Right atrium auricular region (tissue), 2 donors: ENCODE data around the gene COX6A1. TPM values are rescaled to one million over a fixed set of nuclear protein-coding genes. Genes with fewer than 3 reads are reported as not detected.

Experiments used
- DNase-seq: peaks from one replicate; pipeline ENCODE4 v3.0.0-alpha.2; 2019; ENCODE audit warnings: low spot score
- H3K27ac ChIP-seq, 2 donors: fragments of 200-600 bp; sonication (generic); 1 replicate in 1 of 2; 2 replicates in 1 of 2; pipeline ENCODE4 v1.5.1; 2016 to 2019
- H3K27me3 ChIP-seq, 2 donors: fragments of 200-600 bp; sonication (generic); one replicate each; pipeline versions ENCODE4 v1.5.1 to v1.6.0; 2017 to 2019
- H3K36me3 ChIP-seq: fragments of 200-600 bp; sonication (generic); one replicate; pipeline ENCODE4 v1.5.1; 2016
- H3K4me1 ChIP-seq, 2 donors: fragments of 200-600 bp; sonication (generic); one replicate each; pipeline versions ENCODE4 v1.5.1 to v1.6.0; 2017 to 2019
- H3K4me3 ChIP-seq, 2 donors: fragments of 200-600 bp; sonication (generic); 1 replicate in 1 of 2; 2 replicates in 1 of 2; pipeline ENCODE4 v1.5.1; 2017 to 2019; ENCODE audit warnings: mild to moderate bottlenecking in 1 of 2, moderate library complexity in 1 of 2
- H3K9me3 ChIP-seq, 2 donors: fragments of 200-600 bp; sonication (generic); one replicate each; pipeline ENCODE4 v1.5.1; 2019
- CTCF ChIP-seq, 2 donors: fragments of 200-600 bp; sonication (generic); IDR thresholded peaks; one replicate each; pipeline ENCODE4 v1.5.1; 2019; ENCODE audit warnings: antibody characterized with exemption in 2 of 2
- total RNA-seq, 2 donors: library from RNA; depleted of rRNA; stranded (reverse); fragments of >200 nt; gene quantifications; one replicate each; pipeline ENCODE4 v1.1.0, GENCODE V29; 2016

COX6A1 gene
- total RNA-seq, 2 donors from 2014 or later, result 190 to 291 TPM

- Histone ChIP-seq H3K36me3 (no peaks in the 10 kb centered on the region), H3K4me1 (no peaks in the 10 kb centered on the region), H3K4me3 (no peak overlapping the region), H3K27me3 (no peaks in the 10 kb centered on the region), H3K27ac (no peak overlapping the region), H3K9me3 (no peaks in the 10 kb centered on the region)
- no peak for DNase-seq
- no peak for TF ChIP-seq CTCF (IDR thresholded peaks at IDR 0.05)
Measured at GRCh38 chr12:120399531-120399930, 38.4 kb upstream of the COX6A1 start.

GRCh38 chr12:120402217-120402616 is 35.7 kb upstream of the COX6A1 start:
- Histone ChIP-seq H3K9me3 (no peaks in the 10 kb centered on the region), H3K4me3 (no peak overlapping the region), H3K4me1 (no peaks in the 10 kb centered on the region), H3K27me3 (no peaks in the 10 kb centered on the region), H3K36me3 (no peaks in the 10 kb centered on the region), H3K27ac (no peak overlapping the region)
- DNase-seq, result no peak
- no peak for TF ChIP-seq CTCF (IDR thresholded peaks at IDR 0.05)

GRCh38 chr12:120403869-120404268 is 34.0 kb upstream of the COX6A1 start:
- H3K9me3 ChIP-seq, result no peaks in the 10 kb centered on the region
- DNase-seq, result no peak
- no peaks in the 10 kb centered on the region for H3K4me1 ChIP-seq
- TF ChIP-seq CTCF (IDR thresholded peaks at IDR 0.05), result no peak
- no peak overlapping the region for H3K27ac ChIP-seq
- no peaks in the 10 kb centered on the region for H3K27me3 ChIP-seq
- no peaks in the 10 kb centered on the region for H3K36me3 ChIP-seq
- H3K4me3 ChIP-seq, result no peak overlapping the region

GRCh38 chr12:120404271-120404670 is 33.6 kb upstream of the COX6A1 start:
- DNase-seq, result no peak
- no peak for TF ChIP-seq CTCF (IDR thresholded peaks at IDR 0.05)
- H3K36me3 ChIP-seq, result no peaks in the 10 kb centered on the region
- H3K4me1 ChIP-seq, result no peaks in the 10 kb centered on the region
- no peaks in the 10 kb centered on the region for H3K9me3 ChIP-seq
- no peak overlapping the region for H3K4me3 ChIP-seq
- no peaks in the 10 kb centered on the region for H3K27me3 ChIP-seq
- H3K27ac ChIP-seq, result no peak overlapping the region

GRCh38 chr12:120406069-120406468 is 31.8 kb upstream of the COX6A1 start:
- H3K9me3 ChIP-seq, result no peaks in the 10 kb centered on the region
- H3K27me3 ChIP-seq, result no peaks in the 10 kb centered on the region
- no peak overlapping the region for H3K4me3 ChIP-seq
- no peaks in the 10 kb centered on the region for H3K36me3 ChIP-seq
- no peak for TF ChIP-seq CTCF (IDR thresholded peaks at IDR 0.05)
- DNase-seq, result no peak
- H3K27ac ChIP-seq, result no peak overlapping the region
- no peaks in the 10 kb centered on the region for H3K4me1 ChIP-seq

GRCh38 chr12:120406553-120406952 is 31.4 kb upstream of the COX6A1 start:
- TF ChIP-seq CTCF (IDR thresholded peaks at IDR 0.05), result no peak
- no peak for DNase-seq
- Histone ChIP-seq H3K27ac (no peak overlapping the region), H3K36me3 (no peaks in the 10 kb centered on the region), H3K9me3 (no peaks in the 10 kb centered on the region), H3K4me3 (no peak overlapping the region), H3K4me1 (no peaks in the 10 kb centered on the region), H3K27me3 (no peaks in the 10 kb centered on the region)
